Stomach (tissue), 9 donors: ENCODE results near the gene MYO18B. TPM values are rescaled to one million over a fixed set of nuclear protein-coding genes. Genes with fewer than 3 reads are reported as not detected.

Experiments
- DNase-seq, 2 donors: peaks; one replicate each; pipeline versions ENCODE4 v3.0.0 to v3.0.0-alpha.2; 2013 to 2019
- H3K27ac ChIP-seq, 5 donors: fragments of 200-600 bp in 4 of 5; sonication (generic) in 4 of 5; one replicate each; pipeline ENCODE4 v1.5.1; 2013 to 2019; ENCODE audit warnings: mild to moderate bottlenecking in 1 of 5, moderate library complexity in 1 of 5
- H3K27me3 ChIP-seq, 3 donors: fragments of 200-600 bp; sonication (generic); one replicate each; pipeline ENCODE4 v1.5.1; 2017 to 2019; ENCODE audit warnings: mixed run types in 1 of 3
- H3K36me3 ChIP-seq, 4 donors: fragments of 200-600 bp; sonication (generic); 1 replicate in 3 of 4; 2 replicates in 1 of 4; pipeline ENCODE4 v1.5.1; 2016 to 2019
- H3K4me1 ChIP-seq, 4 donors: fragments of 200-600 bp; sonication (generic); one replicate each; pipeline ENCODE4 v1.5.1; 2016 to 2019
- H3K4me3 ChIP-seq, 4 donors: fragments of 200-600 bp; sonication (generic) in 3 of 4; one replicate each; pipeline ENCODE4 v1.5.1; 2016 to 2019; ENCODE audit warnings: mild to moderate bottlenecking in 1 of 4
- H3K9me3 ChIP-seq, 4 donors: fragments of 200-600 bp; sonication (generic); one replicate each; pipeline ENCODE4 v1.5.1; 2016 to 2019
- CTCF ChIP-seq, 7 experiments: fragments of 450-650 bp in 4 of 7; fragments of 200-600 bp in 3 of 7; sonication (generic) in 3 of 7; IDR thresholded peaks; one replicate each; pipeline ENCODE4 v1.5.1; 2016 to 2019; ENCODE audit warnings: antibody characterized with exemption in 7 of 7, control low read depth in 2 of 7, mild to moderate bottlenecking in 1 of 7
- EP300 ChIP-seq: sonication (generic); formaldehyde crosslinking; IDR thresholded peaks from one replicate; pipeline ENCODE4 v1.6.1; 2017; ENCODE audit warnings: antibody characterized with exemption
- POLR2A ChIP-seq, 4 donors: fragments of 450-650 bp; IDR thresholded peaks; one replicate each; pipeline ENCODE4 v1.6.1; 2016; ENCODE audit warnings: antibody characterized with exemption in 4 of 4, control low read depth in 2 of 4, mild to moderate bottlenecking in 1 of 4, moderate library complexity in 1 of 4
- POLR2AphosphoS5 ChIP-seq, 3 donors: sonication (generic); formaldehyde crosslinking; IDR thresholded peaks; one replicate each; pipeline ENCODE4 v1.6.1; 2016; ENCODE audit warnings: antibody characterized with exemption in 3 of 3
- whole genome bisulfite sequencing, 5 donors: extraction: QIAGEN DNeasy Blood & Tissue Kit in 3 of 5; methylation state at CpG; one replicate each; pipeline versions ENCODE4 v1.1.5 to v1.1.7; 2013 to 2018; 5-methylcytosine and 5-hydroxymethylcytosine counted together
- intact Hi-C: fragments of 100-400 bp; cut with DNase I; formaldehyde crosslinking; loops from one replicate; pipeline ENCODE4 v1.15.1; 2023; ENCODE audit warnings: low total_unique reads
- polyA plus RNA-seq, 3 donors: library from polyadenylated mRNA; stranded (reverse); fragments of 200-250 nt; gene quantifications; one replicate each; pipeline ENCODE4 v1.2.3, GENCODE V29; 2013
- total RNA-seq, 5 donors: library from RNA; depleted of rRNA; stranded (reverse); fragments of >200 nt; gene quantifications; one replicate each; pipeline versions ENCODE4 v1.1.0 to v1.2.3, GENCODE V29; 2014 to 2016
- donor health status: healthy with polysubstance abuse.
- donor health status: Bipolar disorder and iron deficiency.
- donor health status: healthy.

The MYO18B gene
- total and polyA plus RNA-seq, 8 donors, result 0.31 to 7.6 (median 0.92) TPM; not detected in 1

DNA sequence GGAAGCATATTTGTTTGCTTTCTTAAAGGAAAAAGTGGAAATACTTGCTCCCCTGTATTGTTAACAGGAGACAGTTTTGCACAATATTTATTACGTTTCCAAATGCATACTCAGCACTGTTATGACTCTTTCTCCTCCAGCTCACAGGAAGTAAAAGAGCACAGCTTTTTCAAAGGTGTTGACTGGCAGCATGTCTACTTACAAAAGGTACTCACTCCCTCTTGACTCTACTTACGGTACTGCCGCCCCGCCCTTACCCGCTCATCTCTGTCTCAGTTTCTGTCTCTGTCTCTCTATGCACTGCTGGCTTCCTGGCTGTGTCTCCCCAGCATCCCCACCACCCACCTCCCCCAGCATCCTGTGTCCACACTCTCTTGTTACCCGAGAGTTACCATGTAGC, 32.2 kb upstream of the MYO18B start:
- Histone ChIP-seq H3K4me1 (no peaks in the 10 kb centered on the region), H3K9me3 (no peaks in the 10 kb centered on the region), H3K36me3 (peaks cover 0 to 28% (median 13%) of the 10 kb centered on the region in 4 donors), H3K27me3 (no peaks in the 10 kb centered on the region), H3K27ac (no peak overlapping the region), H3K4me3 (no peak overlapping the region)
- TF ChIP-seq CTCF (IDR thresholded peaks at IDR 0.05) (no peak), POLR2A (IDR thresholded peaks at IDR 0.05) (no peak), EP300 (no peak), POLR2AphosphoS5 (IDR thresholded peaks at IDR 0.05) (no peak)
- intact Hi-C loops, result no loop called here
- 81 to 84% (median 81%) methylated on average over 6 of the region's 6 CpGs for WGBS, 5 donors
- DNase-seq, result no peak

- H3K36me3 ChIP-seq, result peaks cover 0 to 30% (median 13%) of the 10 kb centered on the region in 4 donors
- WGBS, 5 donors, result 86 to 93% (median 90%) methylated on average over 7 of the region's 7 CpGs
- intact Hi-C loops, result no loop called here
- no peaks in the 10 kb centered on the region for H3K27me3 ChIP-seq
- TF ChIP-seq EP300, result no peak
- TF ChIP-seq POLR2AphosphoS5 (IDR thresholded peaks at IDR 0.05), result no peak
- no peak for TF ChIP-seq POLR2A (IDR thresholded peaks at IDR 0.05)
- no peak for TF ChIP-seq CTCF (IDR thresholded peaks at IDR 0.05)
- H3K4me1 ChIP-seq, result no peaks in the 10 kb centered on the region
- no peaks in the 10 kb centered on the region for H3K9me3 ChIP-seq
- no peak overlapping the region for H3K4me3 ChIP-seq
- no peak overlapping the region for H3K27ac ChIP-seq
- no peak for DNase-seq
These were observed 31.5 kb upstream of the MYO18B start for GRCh38 chr22:25710501-25710900.

- intact Hi-C loops, result no loop called here
- H3K4me3 ChIP-seq, result no peak overlapping the region
- H3K36me3 ChIP-seq, result peaks cover 0 to 37% (median 13%) of the 10 kb centered on the region in 4 donors
These were observed 30.5 kb upstream of the MYO18B start for GRCh38 chr22:25711491-25711890.

DNA sequence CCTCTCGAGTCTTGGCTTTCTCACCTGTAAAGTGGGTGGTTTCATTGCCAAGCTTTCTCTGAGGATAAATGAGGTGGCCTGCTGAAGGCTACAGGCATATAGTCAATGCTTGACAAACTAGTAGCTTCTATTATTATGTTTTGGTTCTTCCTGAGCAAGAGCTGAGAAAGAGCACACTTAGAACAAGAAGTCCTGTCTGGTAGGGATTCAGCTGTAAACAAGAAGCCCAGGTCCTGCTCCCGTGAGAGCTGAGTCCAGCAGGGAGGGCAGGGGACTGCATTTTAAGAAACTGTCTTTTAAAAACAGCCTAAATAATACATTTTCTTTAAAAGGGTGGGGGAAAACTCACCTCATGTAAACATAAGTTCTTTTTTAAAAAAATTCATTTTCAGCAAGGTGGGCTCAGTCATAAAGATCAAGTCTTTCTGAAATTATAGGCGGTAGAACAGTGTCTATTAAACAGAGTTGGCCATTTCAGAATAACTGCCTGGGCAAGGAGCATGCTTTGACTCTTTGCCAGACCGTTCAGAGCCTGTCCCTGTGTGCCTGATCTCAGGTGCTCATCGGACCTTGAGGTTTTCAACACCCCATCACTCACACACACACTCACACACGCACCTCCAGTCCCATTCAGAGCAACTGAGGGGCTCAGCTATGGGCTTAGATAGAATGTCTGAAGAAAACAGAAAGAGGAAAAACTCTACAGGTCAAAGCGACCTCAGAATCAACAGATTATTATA, 29.2 kb upstream of the MYO18B start:
- no peaks in the 10 kb centered on the region for H3K9me3 ChIP-seq
- 88 to 92% (median 91%) methylated on average over 7 of the region's 7 CpGs for WGBS, 5 donors
- intact Hi-C loops, result no loop called here
- H3K27me3 ChIP-seq, result no peaks in the 10 kb centered on the region
- no peak for DNase-seq
- H3K4me1 ChIP-seq, result no peaks in the 10 kb centered on the region
- H3K36me3 ChIP-seq, result peaks cover 0 to 29% (median 10%) of the 10 kb centered on the region in 4 donors
- TF ChIP-seq CTCF (IDR thresholded peaks at IDR 0.05) (no peak), POLR2A (IDR thresholded peaks at IDR 0.05) (no peak), POLR2AphosphoS5 (IDR thresholded peaks at IDR 0.05) (no peak), EP300 (no peak)
- no peak overlapping the region for H3K4me3 ChIP-seq
- no peak overlapping the region for H3K27ac ChIP-seq

More at GRCh38 chr22:25711491-25711890, 30.5 kb upstream of the MYO18B start:
- Histone ChIP-seq H3K4me1 (no peaks in the 10 kb centered on the region), H3K27me3 (no peaks in the 10 kb centered on the region), H3K27ac (no peak overlapping the region), H3K9me3 (no peaks in the 10 kb centered on the region)
- 78 to 85% (median 81%) methylated on average over 6 of the region's 6 CpGs for WGBS, 5 donors
- no peak for DNase-seq
- no peak for TF ChIP-seq CTCF (IDR thresholded peaks at IDR 0.05)
- TF ChIP-seq POLR2AphosphoS5 (IDR thresholded peaks at IDR 0.05), result no peak
- TF ChIP-seq POLR2A (IDR thresholded peaks at IDR 0.05), result no peak
- no peak for TF ChIP-seq EP300
